Coronary artery (tissue), 2 donors: ENCODE measurements around the gene GATM.
"Not testable (repeated sequence)": the region's sequence is repeated elsewhere in the genome, so short reads cannot be mapped to it uniquely, and the experiment has no call there.

ENCODE experiments used
- DNase-seq: peaks from one replicate; pipeline ENCODE4 v3.0.0-alpha.2; 2017; ENCODE audit warnings: low spot score
- H3K27ac ChIP-seq, 2 donors: fragments of 200-600 bp; sonication (generic); one replicate each; pipeline ENCODE4 v1.5.1; 2016 to 2019
- H3K4me3 ChIP-seq: fragments of 200-600 bp; sonication (generic); 2 replicates; pipeline ENCODE4 v1.5.1; 2016; ENCODE audit warnings: mild to moderate bottlenecking, moderate library complexity
- CTCF ChIP-seq: fragments of 200-600 bp; sonication (generic); IDR thresholded peaks from one replicate; pipeline ENCODE4 v1.5.1; 2019; ENCODE audit warnings: antibody characterized with exemption

The GATM gene

GRCh38 chr15:45326741-45327140 lies 51.6 kb downstream of the GATM start:
- DNase-seq: no peak
- H3K4me3 ChIP-seq: no peak overlapping the region
- no peak for TF ChIP-seq CTCF
- no peak overlapping the region for H3K27ac ChIP-seq

- DNase-seq: no peak
Measured at GRCh38 chr15:45326280-45326679, 52.1 kb downstream of the GATM start.

GRCh38 chr15:45320581-45321205 lies 57.7 kb downstream of the GATM start:
- Histone ChIP-seq H3K27ac (no peak overlapping the region), H3K4me3 (no peak overlapping the region)
- TF ChIP-seq CTCF: no peak
- DNase-seq: no peak

More at GRCh38 chr15:45326280-45326679, 52.1 kb downstream of the GATM start:
- H3K4me3 ChIP-seq: no peak overlapping the region
- no peak for TF ChIP-seq CTCF
- no peak overlapping the region for H3K27ac ChIP-seq

GRCh38 chr15:45319472-45320214 lies 58.7 kb downstream of the GATM start:
- TF ChIP-seq CTCF: no peak
- no peak for DNase-seq
- Histone ChIP-seq H3K4me3 (no peak overlapping the region), H3K27ac (no peak overlapping the region)

- H3K4me3 ChIP-seq: no peak overlapping the region
- TF ChIP-seq CTCF: no peak
- no peak for DNase-seq
- no peak overlapping the region for H3K27ac ChIP-seq
Measured at GRCh38 chr15:45314960-45315359, 63.4 kb downstream of the GATM start.

- DNase-seq, H3K27ac ChIP-seq: not testable (repeated sequence)
Measured at GRCh38 chr15:45314117-45314516, 64.2 kb downstream of the GATM start.

More at GRCh38 chr15:45314117-45314516, 64.2 kb downstream of the GATM start:
- not testable (repeated sequence) for H3K4me3 ChIP-seq
